ENCODE results near the gene ROBO2.

GRCh38 chr3:77081240-77081661, 41.4 kb downstream of the ROBO2 start:
- no peak for TF ChIP-seq CTCF (IDR thresholded peaks at IDR 0.05)
- TF ChIP-seq POLR2A (IDR thresholded peaks at IDR 0.05) = no peak
- TF ChIP-seq POLR2AphosphoS5 (IDR thresholded peaks at IDR 0.05) = no peak
- no peak for TF ChIP-seq EP300 (IDR thresholded peaks at IDR 0.05; ENCODE audit: low read depth)
